ENCODE results near the gene LMO3. TPM values are rescaled to one million over a fixed set of nuclear protein-coding genes. Genes with fewer than 3 reads are reported as not detected.

The LMO3 gene
- total RNA-seq, 1 donor from 2014 or later, result 54.3 TPM

- H3K36me3 Mint-ChIP-seq, result no peaks in the 10 kb centered on the region
- Histone ChIP-seq H3K4me1 (peaks cover 49% of the 10 kb centered on the region), H3K9ac (no peak overlapping the region), H3K4me3 (peak overlapping the region; percentile 10), H3K27ac (no peak overlapping the region), H3K9me3 (ENCODE audit: low read depth) (no peaks in the 10 kb centered on the region), H3F3A (ENCODE audit: low read depth) (peaks cover 16% of the 10 kb centered on the region), H3K4me2 (peak overlapping the region; percentile 65), H3K79me2 (ENCODE audit: low read depth) (no peaks in the 10 kb centered on the region), H3K36me3 (no peaks in the 10 kb centered on the region), H3K27me3 (peaks cover 56% of the 10 kb centered on the region), H2AFZ (replicated peaks) (no peak overlapping the region), H4K20me1 (ENCODE audit: low read depth) (no peaks in the 10 kb centered on the region)
- peaks cover 5% of the 10 kb centered on the region for H3K27me3 Mint-ChIP-seq (ENCODE audit: insufficient read depth, low read depth)
- peak overlapping the region; percentile 59 for H3K27ac Mint-ChIP-seq
- no peak for DNase-seq (ENCODE audit: low spot score)
- TF ChIP-seq EZH2 (IDR thresholded peaks at IDR 0.05), result no peak
- peak overlapping the region; percentile 62 for H3K4me3 Mint-ChIP-seq
- no peaks in the 10 kb centered on the region for H3K9me3 Mint-ChIP-seq
- peaks cover 48% of the 10 kb centered on the region for H3K4me1 Mint-ChIP-seq
Measured at GRCh38 chr12:16608946-16609539, 3.1 kb upstream of the LMO3 start.

GRCh38 chr12:16607906-16608775 is 2.2 kb upstream of the LMO3 start:
- Histone ChIP-seq H3K9me3 (ENCODE audit: low read depth) (no peaks in the 10 kb centered on the region), H3K9ac (no peak overlapping the region), H2AFZ (replicated peaks) (no peak overlapping the region), H3K36me3 (no peaks in the 10 kb centered on the region), H3K4me2 (peak overlapping the region; percentile 2), H3K79me2 (ENCODE audit: low read depth) (peaks cover 2% of the 10 kb centered on the region), H3K27ac (no peak overlapping the region), H3K4me3 (no peak overlapping the region), H3K27me3 (peaks cover 56% of the 10 kb centered on the region), H4K20me1 (ENCODE audit: low read depth) (no peaks in the 10 kb centered on the region), H3K4me1 (peaks cover 52% of the 10 kb centered on the region), H3F3A (ENCODE audit: low read depth) (peaks cover 25% of the 10 kb centered on the region)
- H3K27ac Mint-ChIP-seq, result peak overlapping the region; percentile 98
- no peaks in the 10 kb centered on the region for H3K9me3 Mint-ChIP-seq
- TF ChIP-seq EZH2 (IDR thresholded peaks at IDR 0.05) (no peak), CTCF (IDR thresholded peaks at IDR 0.05) (no peak), EZH2phosphoT487 (IDR thresholded peaks at IDR 0.05) (no peak)
- peaks cover 55% of the 10 kb centered on the region for H3K4me1 Mint-ChIP-seq
- H3K4me3 Mint-ChIP-seq, result peak overlapping the region; percentile 98
- DNase-seq (ENCODE audit: low spot score), result no peak
- H3K36me3 Mint-ChIP-seq, result no peaks in the 10 kb centered on the region
- H3K27me3 Mint-ChIP-seq (ENCODE audit: insufficient read depth, low read depth), result peaks cover 5% of the 10 kb centered on the region

GRCh38 chr12:16606991-16607390 is 1.0 kb upstream of the LMO3 start:
- peak overlapping the region; percentile 48 for H2AFZ ChIP-seq (replicated peaks)
- Mint-ChIP-seq H3K27me3 (ENCODE audit: insufficient read depth, low read depth) (peaks cover 5% of the 10 kb centered on the region), H3K27ac (peak overlapping the region; percentile 98), H3K4me1 (peaks cover 67% of the 10 kb centered on the region), H3K9me3 (no peaks in the 10 kb centered on the region), H3K36me3 (no peaks in the 10 kb centered on the region), H3K4me3 (peak overlapping the region; percentile 98)
- H4K20me1 ChIP-seq (ENCODE audit: low read depth), result no peaks in the 10 kb centered on the region
- peak overlapping the region; percentile 96 for H3K4me2 ChIP-seq
- no peaks in the 10 kb centered on the region for H3K36me3 ChIP-seq
- H3K9ac ChIP-seq, result no peak overlapping the region
- no peak for TF ChIP-seq CTCF (IDR thresholded peaks at IDR 0.05)
- DNase-seq (ENCODE audit: low spot score), result peak; percentile 20
- H3F3A ChIP-seq (ENCODE audit: low read depth), result peaks cover 32% of the 10 kb centered on the region
- peaks cover 56% of the 10 kb centered on the region for H3K27me3 ChIP-seq
- peaks cover 63% of the 10 kb centered on the region for H3K4me1 ChIP-seq
- H3K4me3 ChIP-seq, result peak overlapping the region; percentile 62
- no peaks in the 10 kb centered on the region for H3K9me3 ChIP-seq (ENCODE audit: low read depth)
- H3K79me2 ChIP-seq (ENCODE audit: low read depth), result peaks cover 13% of the 10 kb centered on the region
- H3K27ac ChIP-seq, result no peak overlapping the region
